HepG2 (cell line): Measurements from ENCODE around the gene RAD17. TPM values are rescaled to one million over a fixed set of nuclear protein-coding genes. Genes with fewer than 3 reads are reported as not detected.

Experiments used
- BCL6 ChIP-seq: IDR thresholded peaks from 2 replicates; pipeline ENCODE4 v1.6.1; 2016; ENCODE audit warnings: missing genetic modification reagents, missing compliant biosample characterization
- HNF4A ChIP-seq: sonication (generic); formaldehyde crosslinking; IDR thresholded peaks from 2 replicates; pipeline ENCODE4 v1.4.0; 2020; ENCODE audit warnings: missing genetic modification reagents
- KDM5A ChIP-seq: fragments of 200-600 bp; sonication (generic); IDR thresholded peaks from 2 replicates; pipeline ENCODE4 v1.7.0; 2018; ENCODE audit warnings: antibody characterized with exemption, mild to moderate bottlenecking, low read length, borderline replicate concordance
- polyA plus RNA-seq, 8 experiments: library from polyadenylated mRNA; depleted of rRNA in 3 of 8; stranded (reverse) in 7 of 8; unstranded in 1 of 8; fragments of >200 nt; fragmentation: Illumina TruSeq in 4 of 8; extraction: Trizol in 4 of 8; gene quantifications; 2 replicates each; pipeline versions ENCODE4 v1.2.1 to v1.2.3, GENCODE V29; 2011 to 2016; ENCODE audit warnings: low read depth in 4 of 8, missing spikeins in 1 of 8, mixed read lengths in 1 of 8; ENCODE audit not compliant: insufficient read depth in 1 of 8
- total RNA-seq, 5 experiments: library from RNA; depleted of rRNA; stranded (reverse); fragments of >200 nt; fragmentation: Illumina TruSeq; extraction: Trizol; gene quantifications; 2 replicates each; pipeline ENCODE4 v1.2.3, GENCODE V29; 2016; ENCODE audit warnings: low read depth in 1 of 5
- TF ChIP-seq, protein P1 (sequence below): sonication (generic); formaldehyde crosslinking; IDR thresholded peaks from 2 replicates; pipeline ENCODE4 v1.8.0; 2022; ENCODE audit warnings: mild to moderate bottlenecking, missing genetic modification reagents; ENCODE audit not compliant: insufficient replicate concordance
- TF ChIP-seq, protein P2 (sequence below), 2 experiments: sonication (generic) in 1 of 2; formaldehyde crosslinking in 1 of 2; IDR thresholded peaks; 2 replicates each; pipeline versions ENCODE4 v1.5.1 to v1.6.1; 2011 to 2020; ENCODE audit warnings: borderline replicate concordance in 1 of 2, low read depth in 1 of 2, low read length in 1 of 2, mild to moderate bottlenecking in 1 of 2, missing genetic modification reagents in 1 of 2, moderate library complexity in 1 of 2
- TF ChIP-seq, protein P3 (sequence below): sonication (generic); formaldehyde crosslinking; IDR thresholded peaks from 2 replicates; pipeline ENCODE4 v1.8.1; 2022; ENCODE audit warnings: low read depth, mild to moderate bottlenecking, missing genetic modification reagents

RAD17 gene
- total and polyA plus RNA-seq, 2 of the 13 experiments (the other 11 are each of a cell fraction or from before 2014, with no cell fraction given) = 24.0 to 25.9 TPM

DNA sequence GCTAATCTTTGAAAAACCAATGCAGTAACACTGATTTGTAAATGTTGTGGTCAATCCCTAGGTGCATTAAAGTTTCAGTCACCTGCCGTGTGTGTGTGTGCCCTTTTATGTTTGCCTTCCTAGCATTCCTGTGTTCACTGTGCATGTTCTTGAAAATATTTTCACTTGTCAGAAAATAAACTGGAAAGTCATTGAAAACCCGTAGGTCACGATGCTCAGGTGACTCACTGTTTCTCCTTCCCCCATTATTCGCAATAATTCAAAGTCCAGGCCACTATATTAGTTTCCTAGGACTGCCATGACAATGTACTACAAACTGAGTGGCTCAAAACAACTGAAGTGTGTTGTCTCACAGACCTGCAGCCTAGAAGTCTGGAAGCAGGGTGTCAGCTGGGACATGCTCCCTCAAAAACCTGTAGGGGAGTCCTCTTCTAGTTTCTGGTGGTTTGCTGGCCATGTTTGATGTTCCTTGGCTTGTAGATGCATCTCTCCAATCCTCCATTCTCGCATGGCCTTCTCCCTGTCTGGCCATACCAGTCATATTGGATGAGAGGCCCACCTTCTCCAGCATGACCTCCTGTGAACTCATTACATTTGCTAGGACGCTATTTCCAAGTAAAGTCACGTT is 74.6 kb downstream of the RAD17 start (continued):
- TF ChIP-seq, protein P1, sequence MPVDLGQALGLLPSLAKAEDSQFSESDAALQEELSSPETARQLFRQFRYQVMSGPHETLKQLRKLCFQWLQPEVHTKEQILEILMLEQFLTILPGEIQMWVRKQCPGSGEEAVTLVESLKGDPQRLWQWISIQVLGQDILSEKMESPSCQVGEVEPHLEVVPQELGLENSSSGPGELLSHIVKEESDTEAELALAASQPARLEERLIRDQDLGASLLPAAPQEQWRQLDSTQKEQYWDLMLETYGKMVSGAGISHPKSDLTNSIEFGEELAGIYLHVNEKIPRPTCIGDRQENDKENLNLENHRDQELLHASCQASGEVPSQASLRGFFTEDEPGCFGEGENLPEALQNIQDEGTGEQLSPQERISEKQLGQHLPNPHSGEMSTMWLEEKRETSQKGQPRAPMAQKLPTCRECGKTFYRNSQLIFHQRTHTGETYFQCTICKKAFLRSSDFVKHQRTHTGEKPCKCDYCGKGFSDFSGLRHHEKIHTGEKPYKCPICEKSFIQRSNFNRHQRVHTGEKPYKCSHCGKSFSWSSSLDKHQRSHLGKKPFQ (CRISPR knock-in tag) = no peak
- TF ChIP-seq BCL6 = peak; percentile 68
- TF ChIP-seq HNF4A (CRISPR knock-in tag) = peak; percentile 89
- TF ChIP-seq, protein P2, sequence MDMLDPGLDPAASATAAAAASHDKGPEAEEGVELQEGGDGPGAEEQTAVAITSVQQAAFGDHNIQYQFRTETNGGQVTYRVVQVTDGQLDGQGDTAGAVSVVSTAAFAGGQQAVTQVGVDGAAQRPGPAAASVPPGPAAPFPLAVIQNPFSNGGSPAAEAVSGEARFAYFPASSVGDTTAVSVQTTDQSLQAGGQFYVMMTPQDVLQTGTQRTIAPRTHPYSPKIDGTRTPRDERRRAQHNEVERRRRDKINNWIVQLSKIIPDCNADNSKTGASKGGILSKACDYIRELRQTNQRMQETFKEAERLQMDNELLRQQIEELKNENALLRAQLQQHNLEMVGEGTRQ (IDR thresholded peaks at IDR 0.05; ENCODE audit: low read depth, low read length) = peak; percentile 25; the same call in 1 of the 2 replicates
- TF ChIP-seq, protein P2 (CRISPR knock-in tag; IDR thresholded peaks at IDR 0.05; ENCODE audit: borderline replicate concordance) = no peak
- TF ChIP-seq, protein P3, sequence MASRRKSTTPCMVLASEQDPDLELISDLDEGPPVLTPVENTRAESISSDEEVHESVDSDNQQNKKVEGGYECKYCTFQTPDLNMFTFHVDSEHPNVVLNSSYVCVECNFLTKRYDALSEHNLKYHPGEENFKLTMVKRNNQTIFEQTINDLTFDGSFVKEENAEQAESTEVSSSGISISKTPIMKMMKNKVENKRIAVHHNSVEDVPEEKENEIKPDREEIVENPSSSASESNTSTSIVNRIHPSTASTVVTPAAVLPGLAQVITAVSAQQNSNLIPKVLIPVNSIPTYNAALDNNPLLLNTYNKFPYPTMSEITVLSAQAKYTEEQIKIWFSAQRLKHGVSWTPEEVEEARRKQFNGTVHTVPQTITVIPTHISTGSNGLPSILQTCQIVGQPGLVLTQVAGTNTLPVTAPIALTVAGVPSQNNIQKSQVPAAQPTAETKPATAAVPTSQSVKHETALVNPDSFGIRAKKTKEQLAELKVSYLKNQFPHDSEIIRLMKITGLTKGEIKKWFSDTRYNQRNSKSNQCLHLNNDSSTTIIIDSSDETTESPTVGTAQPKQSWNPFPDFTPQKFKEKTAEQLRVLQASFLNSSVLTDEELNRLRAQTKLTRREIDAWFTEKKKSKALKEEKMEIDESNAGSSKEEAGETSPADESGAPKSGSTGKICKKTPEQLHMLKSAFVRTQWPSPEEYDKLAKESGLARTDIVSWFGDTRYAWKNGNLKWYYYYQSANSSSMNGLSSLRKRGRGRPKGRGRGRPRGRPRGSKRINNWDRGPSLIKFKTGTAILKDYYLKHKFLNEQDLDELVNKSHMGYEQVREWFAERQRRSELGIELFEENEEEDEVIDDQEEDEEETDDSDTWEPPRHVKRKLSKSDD (CRISPR knock-in tag) = peak; percentile 21; the same call in 1 of the 2 replicates
- no peak for TF ChIP-seq KDM5A
